ENCODE data around the gene MEIOSIN.

GRCh38 chr19:45785781-45786532 lies 52.7 kb downstream of the MEIOSIN start:
- TF ChIP-seq CTCF (optimal IDR thresholded peaks at IDR 0.05 in 1 of 3, IDR thresholded peaks at IDR 0.05 in 1 of 3, conservative IDR thresholded peaks at IDR 0.05 in 1 of 3; ENCODE audit: extremely low read depth in 1 of 3, insufficient read depth in 2 of 3, low read length in 3 of 3): no peak
- no peak for TF ChIP-seq EZH2 (IDR thresholded peaks at IDR 0.05; ENCODE audit: low read length)

All from keratinocyte (primary cell).